Gastroesophageal sphincter (tissue), 3 donors: Measurements from ENCODE around the gene EFCAB5.

Experiments
- EP300 ChIP-seq: sonication (generic); formaldehyde crosslinking; IDR thresholded peaks from one replicate; pipeline ENCODE4 v1.6.1; 2017; ENCODE audit warnings: antibody characterized with exemption, mild to moderate bottlenecking
- POLR2A ChIP-seq, 2 donors: fragments of 450-650 bp; IDR thresholded peaks; one replicate each; pipeline ENCODE4 v1.6.1; 2017; ENCODE audit warnings: antibody characterized with exemption in 2 of 2, mild to moderate bottlenecking in 2 of 2, moderate library complexity in 1 of 2
- TF ChIP-seq, protein P1 (sequence below), 4 experiments: fragments of 200-600 bp in 2 of 4; fragments of 450-650 bp in 2 of 4; sonication (generic) in 1 of 4; IDR thresholded peaks; one replicate each; pipeline ENCODE4 v1.5.1; 2017 to 2019; ENCODE audit warnings: antibody characterized with exemption in 4 of 4, mild to moderate bottlenecking in 2 of 4, moderate library complexity in 2 of 4

DNA sequence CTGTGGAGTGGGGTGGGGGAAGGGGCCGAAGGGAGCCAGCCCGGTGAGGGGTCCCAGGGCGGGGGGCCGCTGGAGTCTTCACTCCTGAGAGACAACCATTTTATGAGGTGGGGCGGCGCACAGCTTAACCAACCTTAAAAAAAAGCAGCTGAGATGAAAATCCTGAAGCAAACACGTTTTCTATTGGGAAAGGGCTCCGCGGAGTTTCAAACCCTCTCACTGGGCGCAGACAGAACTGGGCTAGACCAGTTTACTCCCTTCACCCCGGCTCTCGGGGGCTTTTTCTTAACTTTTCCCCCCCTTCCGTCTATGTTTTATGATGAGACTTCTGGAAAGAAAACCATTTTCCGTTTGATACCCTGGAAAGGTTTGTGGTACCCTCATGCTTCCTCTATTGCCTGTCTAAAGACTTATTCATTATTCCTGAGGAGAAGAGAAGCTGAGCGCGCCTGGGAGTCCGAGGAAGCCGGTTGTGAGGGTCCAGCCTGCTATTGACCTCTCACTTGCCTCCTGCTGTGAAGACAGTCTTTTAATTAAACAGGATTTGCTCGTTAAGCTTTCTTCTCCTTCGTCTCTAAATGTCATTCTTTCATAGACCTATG lies 10.9 kb upstream of the EFCAB5 start:
- TF ChIP-seq EP300, result no peak
- TF ChIP-seq POLR2A (IDR thresholded peaks at IDR 0.05), result no peak
- TF ChIP-seq, protein P1, sequence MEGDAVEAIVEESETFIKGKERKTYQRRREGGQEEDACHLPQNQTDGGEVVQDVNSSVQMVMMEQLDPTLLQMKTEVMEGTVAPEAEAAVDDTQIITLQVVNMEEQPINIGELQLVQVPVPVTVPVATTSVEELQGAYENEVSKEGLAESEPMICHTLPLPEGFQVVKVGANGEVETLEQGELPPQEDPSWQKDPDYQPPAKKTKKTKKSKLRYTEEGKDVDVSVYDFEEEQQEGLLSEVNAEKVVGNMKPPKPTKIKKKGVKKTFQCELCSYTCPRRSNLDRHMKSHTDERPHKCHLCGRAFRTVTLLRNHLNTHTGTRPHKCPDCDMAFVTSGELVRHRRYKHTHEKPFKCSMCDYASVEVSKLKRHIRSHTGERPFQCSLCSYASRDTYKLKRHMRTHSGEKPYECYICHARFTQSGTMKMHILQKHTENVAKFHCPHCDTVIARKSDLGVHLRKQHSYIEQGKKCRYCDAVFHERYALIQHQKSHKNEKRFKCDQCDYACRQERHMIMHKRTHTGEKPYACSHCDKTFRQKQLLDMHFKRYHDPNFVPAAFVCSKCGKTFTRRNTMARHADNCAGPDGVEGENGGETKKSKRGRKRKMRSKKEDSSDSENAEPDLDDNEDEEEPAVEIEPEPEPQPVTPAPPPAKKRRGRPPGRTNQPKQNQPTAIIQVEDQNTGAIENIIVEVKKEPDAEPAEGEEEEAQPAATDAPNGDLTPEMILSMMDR (IDR thresholded peaks at IDR 0.05), result no peak
